GM19328 (cell line): ENCODE results near the gene MFGE8.

Source experiments
- ATAC-seq: cut with Tn5 transposase; IDR thresholded peaks from one replicate; pipeline ENCODE4 v1.9.1; 2021; ENCODE audit warnings: mild to moderate bottlenecking, moderate library complexity; ENCODE audit not compliant: unreplicated experiment

MFGE8 gene

DNA sequence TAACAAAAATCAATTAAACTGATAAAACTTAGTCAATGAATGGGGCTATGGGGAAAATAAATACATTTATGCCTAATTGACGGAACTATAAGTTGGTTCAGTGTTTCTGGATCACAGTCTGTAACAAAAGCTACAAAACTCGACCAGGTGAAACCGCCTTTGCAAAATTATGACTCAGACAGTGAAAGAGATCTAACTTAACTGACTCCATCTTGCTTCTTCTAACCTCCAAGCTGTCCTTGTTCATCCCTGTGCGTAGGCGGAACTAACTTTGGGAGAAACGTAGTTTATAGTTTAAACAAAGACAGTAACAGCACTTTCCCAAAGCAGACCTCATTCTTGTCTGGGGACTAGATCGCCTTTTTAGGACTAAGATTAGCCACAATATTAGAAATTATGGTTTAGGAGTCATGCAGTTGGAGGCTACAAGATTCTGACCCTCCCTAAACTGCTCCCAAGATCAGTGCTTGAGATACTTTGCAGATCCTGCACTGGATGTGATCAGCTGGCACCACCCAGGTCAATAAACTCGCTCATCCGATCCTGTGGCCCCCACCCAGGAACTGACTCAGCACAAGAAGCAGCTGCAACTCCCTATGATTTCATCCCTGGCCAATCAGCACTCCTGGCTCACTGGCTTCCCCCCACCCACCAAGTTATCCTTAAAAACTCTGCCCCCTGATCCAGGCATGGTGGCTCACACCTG is 7.2 kb upstream of the MFGE8 start:
- ATAC-seq = no peak

DNA sequence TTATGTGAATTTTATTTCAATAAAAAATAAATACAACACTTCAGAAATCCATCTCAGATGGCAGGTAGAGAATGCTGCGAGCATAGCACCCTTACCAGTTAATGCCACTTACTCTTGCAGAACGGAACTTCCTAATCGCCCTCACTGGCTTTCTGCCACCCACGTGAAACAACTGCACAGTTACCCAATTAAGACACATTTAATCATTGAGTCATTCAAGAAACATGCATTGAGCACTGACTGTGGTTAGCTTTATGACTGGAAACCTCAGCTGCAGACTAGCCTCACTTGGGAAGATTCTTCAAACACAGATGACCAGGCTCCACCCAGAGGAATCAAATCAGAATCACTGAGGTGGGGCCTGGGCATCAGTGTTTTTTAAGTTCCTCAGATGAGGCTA is 5.6 kb upstream of the MFGE8 start:
- no peak for ATAC-seq

DNA sequence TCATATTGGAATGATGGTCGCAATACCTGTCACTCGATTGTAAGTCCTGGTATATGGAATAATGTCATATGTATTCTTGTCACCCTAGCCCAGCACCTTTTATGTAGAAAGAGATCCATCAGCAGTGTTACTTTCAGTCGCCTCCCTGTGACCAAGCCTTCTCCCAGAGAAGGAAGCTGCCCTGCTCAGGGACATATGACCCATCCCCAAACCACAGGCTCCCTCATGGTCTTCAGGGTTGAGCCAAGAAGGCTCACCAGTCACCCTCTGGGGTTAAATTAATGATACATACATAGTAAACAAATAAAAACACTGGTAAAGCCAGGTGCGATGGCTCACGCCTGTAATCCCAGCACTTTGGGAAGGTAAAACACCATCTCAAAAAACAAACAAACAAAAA is 4.6 kb upstream of the MFGE8 start:
- ATAC-seq = no peak

DNA sequence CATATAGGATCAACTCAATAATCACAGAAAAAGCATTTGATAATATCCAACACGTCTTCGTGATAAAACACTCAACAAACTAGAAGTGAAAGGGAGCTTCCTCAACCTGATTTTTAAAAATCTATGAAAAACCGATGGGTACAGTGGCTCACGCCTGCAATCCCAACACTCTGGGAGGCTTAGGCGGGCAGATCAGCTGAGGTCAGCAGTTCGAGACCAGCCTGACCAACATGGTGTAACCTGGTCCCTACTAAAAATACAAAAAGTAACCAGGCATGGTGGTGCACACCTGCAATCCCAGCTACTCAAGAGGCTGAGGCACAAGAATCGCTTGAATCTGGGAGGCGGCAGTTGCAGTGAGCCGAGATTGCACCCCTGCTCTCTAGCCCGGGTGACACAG is 2.2 kb upstream of the MFGE8 start:
- no peak for ATAC-seq

DNA sequence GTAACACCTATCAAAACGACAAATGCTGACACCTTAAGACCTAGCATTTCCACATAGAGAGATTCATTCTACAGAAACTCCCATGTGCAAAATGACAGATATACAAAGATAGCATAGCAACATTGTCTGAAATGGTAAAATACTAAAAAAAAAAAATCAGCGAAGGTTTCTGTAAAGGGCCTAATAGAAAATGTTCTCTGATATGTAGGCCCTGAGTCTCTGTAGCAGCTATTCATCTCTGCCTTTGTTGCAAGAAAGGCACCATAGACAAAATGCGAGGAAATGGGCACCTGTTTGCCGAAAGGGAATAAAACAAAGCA is 631 bp upstream of the MFGE8 start:
- ATAC-seq = no peak

DNA sequence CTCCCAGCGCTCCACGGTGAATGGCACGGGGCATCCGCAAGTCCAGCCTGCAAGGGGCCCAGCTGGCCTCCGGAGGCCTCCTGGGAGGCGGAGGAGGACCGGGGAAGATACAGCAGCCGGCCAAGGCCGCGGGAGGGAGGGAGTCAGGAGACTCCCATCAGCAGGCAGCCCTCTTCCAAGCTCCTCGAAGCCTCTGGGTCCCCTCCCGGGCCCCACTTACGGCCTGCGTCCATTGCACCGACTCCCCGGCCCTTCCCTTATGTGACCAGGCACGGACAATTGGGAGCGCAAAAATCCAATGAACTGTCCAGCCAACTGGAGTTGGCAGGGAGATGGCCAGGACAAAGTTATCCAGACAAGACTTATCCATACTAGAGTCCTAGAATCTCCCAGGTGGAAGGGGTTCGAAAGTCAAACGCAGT is 668 bp downstream of the MFGE8 start:
- no peak for ATAC-seq

DNA sequence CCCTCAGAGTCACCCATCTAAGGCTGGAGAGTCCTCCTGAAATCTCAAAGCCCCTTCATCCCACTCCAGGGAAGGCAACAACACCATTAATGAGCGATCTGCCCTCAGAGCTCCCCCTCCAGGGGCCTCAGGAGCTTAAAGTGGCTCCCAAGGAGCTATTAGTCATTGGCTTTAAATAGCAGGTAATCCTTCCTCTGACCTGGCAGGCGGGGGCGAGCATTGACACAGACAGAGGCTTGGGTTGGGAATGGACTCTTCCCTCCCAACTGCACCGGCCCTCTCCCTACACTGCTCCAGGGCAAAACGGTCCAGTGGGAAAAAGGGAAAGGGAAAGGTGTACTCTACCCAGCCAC is 1.4 kb downstream of the MFGE8 start:
- no peak for ATAC-seq

DNA sequence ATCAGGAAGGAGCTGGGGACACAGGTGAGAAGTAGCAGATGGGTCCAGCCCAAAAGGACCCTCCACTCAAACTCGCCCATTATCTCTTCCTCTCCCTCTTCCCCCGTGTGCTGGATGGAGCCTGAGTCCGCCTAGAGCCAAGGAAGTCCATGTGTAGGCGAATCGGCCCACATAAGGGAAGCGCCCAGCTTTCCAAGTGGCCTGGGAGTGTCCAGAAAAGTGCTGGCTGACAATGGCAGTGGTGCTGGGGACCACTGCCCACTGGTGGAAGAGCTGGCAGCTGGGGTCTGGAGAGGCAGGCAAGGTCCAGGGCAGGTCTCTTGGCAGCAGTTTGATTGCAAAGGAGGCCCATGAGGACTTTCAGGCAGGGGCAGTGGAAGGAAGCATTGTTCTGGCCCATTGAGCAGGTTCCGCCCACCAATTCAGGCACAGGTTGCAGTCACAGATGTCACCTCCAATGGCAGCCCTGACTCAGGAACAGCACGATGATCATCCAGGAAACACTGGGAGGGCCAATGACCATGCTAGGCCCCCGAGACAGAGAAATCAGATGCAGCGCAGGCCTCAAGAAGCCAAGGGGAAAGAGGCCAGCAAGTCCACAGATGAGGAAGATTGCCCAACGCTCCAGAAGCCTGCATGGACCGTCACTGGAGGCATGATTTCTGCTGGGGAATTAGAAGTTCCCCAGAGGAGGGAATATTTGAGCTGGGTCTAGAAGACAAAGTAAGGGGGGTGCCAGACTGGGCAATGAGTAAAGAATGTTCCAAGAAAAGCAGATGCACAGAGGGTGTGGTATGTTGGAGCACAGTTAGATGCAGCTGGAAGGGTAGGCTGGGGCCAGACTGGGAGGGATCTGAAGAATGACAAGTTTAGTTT is 3.0 kb downstream of the MFGE8 start:
- ATAC-seq = no peak

DNA sequence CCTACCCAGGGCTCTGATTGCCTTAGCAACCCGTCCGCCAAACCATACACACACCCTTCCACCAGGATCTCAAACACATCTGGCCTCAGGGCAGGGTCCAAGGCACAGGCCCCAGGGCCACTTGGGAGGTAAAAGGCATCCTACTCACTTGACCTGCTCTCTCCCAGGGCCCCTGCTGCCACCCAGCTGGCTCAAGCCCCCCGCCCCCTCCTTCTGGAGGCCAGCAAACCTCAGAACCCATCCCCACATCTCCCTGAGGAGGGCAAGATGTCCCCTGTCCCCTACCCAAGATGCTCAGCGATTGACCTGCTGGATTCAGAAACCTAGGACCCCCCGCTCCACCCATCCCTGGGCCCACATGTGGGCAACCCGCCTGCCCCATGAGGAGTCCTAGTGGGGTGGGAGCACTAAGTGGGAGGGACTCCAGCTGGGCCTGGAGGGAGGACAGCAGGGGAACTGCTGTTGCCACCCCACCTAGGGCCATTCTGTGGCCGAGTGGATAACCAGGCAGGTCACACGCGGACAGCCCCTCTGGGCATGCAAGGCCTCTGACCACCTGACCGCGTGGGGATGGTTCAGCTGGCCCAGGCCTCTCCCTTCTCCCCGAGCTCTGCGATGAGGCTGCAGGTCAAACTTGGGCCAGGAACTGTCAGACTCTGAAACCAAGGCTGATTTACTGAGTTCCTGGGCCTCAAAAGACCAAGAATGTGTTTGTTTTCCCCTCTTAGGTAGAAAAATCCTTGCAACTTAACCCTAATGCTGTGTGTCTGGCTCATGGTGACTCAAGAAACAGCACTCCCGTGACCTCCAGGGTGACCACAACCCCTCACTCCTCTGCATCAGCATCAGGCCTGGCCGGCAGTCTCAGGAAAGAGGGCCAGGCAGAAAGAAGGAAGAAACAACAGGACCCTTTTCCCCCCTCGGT is 4.2 kb downstream of the MFGE8 start:
- ATAC-seq = no peak

DNA sequence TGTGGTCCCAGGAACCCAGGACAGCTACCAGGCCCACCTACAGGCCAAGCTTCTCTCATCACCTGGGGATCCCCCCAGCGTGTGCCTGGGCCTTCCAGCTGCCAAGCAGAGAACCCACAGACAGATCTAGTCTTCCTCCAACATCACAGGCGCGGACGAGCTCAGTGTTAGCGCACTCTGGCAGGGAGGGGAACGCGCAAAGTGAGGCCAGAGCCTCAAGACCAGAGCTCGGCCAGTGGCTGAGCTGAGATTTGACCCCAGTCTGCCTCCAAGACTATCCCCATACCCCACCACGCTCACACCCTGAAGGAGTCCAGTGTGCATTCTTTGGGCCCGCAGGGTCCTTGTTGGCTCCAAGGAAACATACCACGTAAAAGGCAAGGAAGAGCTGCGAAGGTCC is 5.1 kb downstream of the MFGE8 start:
- no peak for ATAC-seq

DNA sequence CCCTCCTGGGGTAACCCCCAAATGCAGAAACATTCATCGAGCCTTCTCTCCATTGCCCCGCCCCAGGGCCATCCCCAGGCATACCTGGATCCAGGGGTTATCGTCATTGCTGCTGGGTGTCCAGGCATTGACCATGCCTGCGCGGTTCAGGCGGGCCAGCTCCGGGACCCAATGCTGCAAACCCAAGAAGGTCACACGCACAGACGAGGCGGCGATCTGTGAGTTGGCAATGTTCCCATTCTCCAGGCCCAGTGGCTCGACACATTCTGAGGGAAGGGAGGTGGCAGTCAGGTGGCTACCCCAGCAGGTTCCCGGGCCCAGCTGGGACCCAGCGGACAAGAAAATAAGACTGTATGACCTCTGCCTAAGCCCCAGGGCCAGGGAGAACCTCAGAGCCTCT is 6.1 kb downstream of the MFGE8 start:
- no peak for ATAC-seq

DNA sequence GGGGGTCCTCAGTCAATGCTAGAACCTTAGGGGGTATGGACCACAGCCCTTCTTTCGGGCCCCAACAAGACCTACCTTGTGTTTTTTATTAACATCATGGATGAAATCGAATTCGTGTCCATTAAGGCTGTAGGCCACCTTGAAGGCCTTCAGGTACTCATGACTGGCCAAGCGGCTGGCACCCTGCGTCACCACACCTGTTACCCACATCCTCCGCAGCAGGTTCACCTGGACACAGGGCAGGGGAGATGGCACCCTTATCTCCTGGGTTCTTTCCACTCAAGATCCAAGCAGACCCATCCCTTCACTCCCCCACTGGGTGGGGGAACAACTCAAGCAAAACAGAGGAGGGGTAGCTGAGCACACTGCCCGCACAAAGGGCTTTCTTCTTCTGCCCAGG is 6.6 kb downstream of the MFGE8 start:
- ATAC-seq = no peak

DNA sequence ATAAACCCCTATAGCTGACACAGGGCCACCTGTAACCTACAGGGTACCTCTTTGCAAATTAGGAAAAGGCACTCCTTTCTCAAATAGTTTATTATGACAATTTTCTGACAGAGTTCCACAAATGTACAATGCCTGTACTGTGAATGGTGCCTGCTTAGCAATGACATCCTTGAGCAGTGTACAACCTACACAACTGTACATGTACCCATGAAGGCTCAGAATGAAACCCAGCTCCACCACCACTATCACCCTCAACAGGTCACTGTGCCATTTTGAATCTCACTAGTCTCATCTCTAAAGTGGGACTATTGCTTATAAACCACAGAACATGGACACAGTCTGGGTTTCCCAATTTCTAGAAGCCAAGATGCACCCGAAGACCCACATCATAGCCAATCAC is 7.0 kb downstream of the MFGE8 start:
- ATAC-seq = no peak

DNA sequence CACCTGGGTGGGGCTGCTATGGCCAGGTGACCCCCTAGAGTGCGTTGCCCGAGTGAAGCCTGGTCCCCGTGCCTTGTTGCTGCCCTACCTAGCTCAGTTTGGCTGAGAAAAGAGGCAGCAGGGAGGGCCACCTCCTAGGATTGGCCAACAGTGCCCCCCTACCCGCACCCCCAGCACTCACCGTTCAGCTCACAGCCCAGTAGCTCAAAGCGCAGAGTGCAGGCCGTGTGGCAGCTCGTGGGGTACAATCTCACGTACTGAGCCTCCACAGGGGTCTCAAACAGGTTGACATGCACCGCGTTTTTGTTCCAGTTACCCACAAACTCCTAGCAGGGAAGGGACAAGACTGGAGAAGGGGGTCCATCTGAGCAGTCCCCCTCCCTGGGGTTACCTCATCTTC is 7.6 kb downstream of the MFGE8 start:
- no peak for ATAC-seq

DNA sequence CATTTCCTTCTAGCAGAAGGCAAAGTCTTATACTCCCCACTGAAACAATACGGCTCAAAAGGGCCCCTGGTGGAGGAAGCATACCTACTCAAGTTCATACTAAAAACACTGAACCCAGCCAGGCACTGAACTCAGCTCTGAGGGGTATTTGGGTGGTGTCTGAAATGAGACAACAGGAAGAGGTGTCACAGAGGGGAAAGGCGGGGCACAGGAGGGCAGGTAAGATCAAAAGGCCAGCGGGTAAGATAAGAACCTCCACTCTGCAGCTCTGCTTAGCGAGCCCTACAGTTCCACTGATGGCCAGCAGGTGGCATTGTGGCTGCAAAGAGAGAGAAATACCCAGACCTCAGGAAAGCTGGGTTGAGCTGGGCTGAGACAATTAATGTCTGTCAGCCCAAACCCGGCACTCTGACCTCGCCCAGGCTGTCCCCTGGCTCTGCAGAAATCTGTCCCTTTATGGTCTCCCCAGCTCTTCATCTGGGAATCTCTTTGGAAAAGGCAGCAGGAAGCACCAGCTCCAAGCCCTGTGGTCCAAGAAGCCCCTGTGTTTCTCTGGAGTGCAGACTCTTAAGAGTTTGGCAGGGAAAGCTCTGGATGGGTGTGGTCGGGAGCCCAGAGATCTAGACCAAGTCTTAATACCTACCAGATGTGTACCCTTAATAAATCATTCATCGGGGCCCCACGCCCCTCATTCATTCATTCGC is 8.4 kb downstream of the MFGE8 start:
- ATAC-seq = no peak

DNA sequence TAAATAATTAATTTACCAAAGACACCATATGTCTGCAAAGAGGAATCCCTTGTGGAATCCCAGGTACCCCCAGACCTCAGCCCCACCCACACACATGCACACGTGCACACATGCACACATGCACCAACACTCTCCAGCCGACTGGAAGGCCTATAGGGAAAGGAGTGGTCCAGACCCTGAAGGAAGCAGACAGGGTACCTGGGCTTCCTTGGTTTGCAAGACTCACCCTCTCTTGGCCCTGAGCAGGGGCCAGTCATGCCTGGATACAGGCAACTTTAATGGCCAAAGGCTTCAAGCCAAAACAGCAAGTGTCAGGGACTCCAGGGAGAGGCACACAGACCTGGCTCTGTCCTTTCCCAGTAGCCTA is 8.9 kb downstream of the MFGE8 start:
- ATAC-seq = no peak

DNA sequence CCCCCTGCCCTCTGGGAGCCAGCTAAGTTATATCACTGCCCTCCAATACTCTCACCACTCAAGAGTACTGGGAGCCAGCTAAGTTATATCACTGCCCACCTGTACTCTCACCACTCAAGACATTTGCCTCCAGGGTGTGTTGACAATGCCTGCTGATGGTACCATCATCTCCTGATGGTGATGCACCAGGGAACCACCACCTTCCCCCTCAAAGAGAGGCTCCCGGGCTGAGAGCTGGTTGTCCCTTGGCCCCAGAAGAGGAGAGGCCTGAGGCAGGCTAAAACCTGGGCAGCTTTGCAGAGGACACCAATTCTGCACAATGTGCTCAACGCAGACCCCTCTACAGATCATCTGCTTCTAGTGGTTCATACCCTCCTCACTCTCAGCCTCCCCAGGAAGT is 10.3 kb downstream of the MFGE8 start:
- no peak for ATAC-seq

DNA sequence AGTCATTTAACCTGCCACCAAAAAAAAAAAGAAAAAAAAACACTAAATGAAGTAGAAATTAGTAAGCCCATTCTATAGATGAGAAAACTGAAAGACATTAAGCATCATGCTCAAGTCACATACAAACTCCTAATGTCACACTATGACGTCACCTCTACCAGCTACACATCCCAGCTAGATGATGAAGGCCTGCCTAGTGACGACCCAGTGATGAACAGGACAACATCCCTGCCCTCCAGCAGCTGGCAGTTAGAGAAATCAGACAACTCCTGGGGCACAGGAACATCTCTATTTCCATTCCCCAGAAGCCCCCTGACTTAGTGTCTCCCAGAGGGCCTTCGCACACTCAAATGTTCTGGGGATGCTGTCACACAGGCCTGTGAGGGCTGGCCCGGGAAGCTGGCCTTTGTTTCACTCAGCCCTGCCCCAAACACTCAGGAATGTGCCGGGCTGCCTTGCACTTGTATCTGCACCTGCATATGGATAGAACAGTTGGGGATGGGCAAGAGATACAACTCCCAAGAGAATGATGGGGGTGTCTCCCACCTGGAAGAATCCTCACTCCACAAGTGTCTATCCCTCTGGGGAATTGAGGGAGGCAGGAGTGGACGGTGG is 10.9 kb downstream of the MFGE8 start:
- ATAC-seq = no peak

DNA sequence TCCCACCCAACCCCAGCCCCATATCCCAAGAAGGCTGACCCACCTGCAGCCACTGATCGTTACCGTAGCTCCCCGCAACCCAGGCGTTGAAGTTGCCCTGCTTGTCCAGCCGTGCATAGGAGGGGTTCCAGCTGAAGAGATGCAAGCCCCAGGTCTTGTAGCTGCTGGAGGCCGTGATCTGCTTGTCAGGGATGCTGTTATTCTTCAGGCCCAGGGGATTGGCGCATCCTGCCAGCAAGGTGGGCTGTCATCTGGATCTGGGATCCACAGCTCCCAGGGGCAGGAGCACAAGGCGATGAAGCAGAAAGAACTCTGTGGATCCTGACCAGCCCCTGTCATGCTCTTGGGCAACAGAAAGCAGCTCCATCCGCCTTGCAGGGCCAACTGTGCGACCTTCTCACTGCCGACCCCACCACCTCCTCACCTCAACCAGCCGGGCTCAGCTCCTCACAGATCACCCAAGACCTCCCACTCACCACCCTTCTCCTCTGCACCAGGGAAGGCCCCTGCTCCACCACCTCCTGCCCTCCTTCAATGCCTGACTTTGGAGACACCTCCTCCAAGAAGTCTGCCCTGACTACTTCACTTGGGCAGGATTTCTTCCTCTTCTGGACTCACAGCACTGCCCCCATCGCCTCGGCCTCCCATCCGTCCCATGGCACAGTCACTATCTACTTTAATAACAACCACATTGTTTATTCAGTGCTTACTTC is 11.5 kb downstream of the MFGE8 start:
- ATAC-seq = no peak

DNA sequence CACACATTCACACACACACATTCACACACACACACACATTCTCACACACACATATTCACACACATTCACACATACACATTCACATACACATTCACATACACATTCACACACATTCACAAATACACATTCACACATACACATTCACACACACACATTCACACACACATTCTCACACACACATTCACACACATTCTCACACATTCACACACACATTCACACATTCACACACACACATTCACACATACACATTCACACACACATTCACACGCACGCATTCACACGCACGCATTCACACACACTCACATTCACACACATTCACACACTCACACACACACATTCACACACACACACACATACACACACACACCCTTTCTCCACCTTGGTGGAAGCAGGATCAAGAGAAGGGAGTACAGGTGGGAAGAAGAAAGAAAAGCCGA is 12.2 kb downstream of the MFGE8 start:
- ATAC-seq = no peak
